ENCODE data around the gene CD2BP2.
A peak's percentile ranks its signal among the peaks of the same experiment; 100 is the strongest.

- TF ChIP-seq CTCF (IDR thresholded peaks at IDR 0.05; ENCODE audit: poor library complexity) (peak; percentile 21), EZH2 (IDR thresholded peaks at IDR 0.05; ENCODE audit: borderline replicate concordance) (no peak)
Measured at GRCh38 chr16:30378236-30379157, 23.4 kb upstream of the CD2BP2 start.
